ENCODE results near the gene WWC2.

Gene WWC2

DNA sequence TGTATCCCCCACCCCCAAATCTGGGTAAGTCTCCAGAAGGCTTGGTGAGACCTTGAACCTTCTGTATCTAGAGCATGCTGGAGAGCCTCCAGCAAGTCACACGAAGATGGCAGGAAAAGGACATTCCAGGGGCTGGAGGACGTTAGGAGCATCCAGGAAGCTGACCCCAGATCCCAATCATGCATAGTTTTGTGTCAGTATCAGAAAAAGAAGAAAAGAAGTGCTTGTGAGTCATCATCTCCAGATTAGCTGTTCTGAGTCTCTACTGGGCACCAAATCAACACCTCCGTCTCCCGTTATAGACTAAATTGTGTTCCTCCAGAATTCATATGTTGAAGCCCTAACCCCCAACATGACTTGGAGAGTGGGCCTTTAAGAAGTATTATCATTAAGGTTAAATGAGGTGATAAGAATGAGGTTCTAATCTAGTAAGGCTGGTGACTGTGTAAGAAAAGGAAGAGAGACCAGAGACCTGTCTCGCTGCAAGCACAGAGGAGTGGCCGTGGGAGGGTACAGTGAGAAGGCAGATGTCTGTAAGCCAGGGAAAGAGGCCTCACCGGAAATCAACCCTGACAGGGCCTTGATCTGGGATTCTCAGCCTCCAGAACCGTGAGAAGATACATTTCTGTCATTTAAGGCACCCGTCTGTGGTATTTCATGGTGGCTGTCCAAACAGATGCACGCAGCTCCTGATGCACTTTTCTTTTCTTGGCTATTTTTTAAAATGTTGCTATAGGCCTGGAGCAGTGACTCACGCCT is 261.3 kb downstream of the WWC2 start:
- no peak for ATAC-seq

DNA sequence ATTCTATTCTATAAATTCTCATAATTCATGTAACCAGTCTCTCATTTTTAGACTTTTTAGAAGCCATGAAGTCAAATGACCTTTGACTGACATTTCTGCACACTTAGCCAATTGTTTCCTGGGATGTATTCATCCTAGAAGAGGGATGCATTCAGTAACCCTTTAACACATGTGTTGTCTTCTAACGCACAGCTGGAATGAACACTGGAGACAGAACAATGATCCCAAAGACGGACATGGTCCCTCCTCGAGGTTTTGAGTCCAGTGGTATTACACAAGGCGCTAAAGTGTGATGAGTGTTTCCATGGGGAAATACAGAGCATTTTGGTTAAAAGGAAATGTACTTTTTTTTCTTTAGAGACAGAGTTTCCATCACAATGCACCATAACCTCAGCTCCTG is 263.0 kb downstream of the WWC2 start:
- no peak for ATAC-seq

DNA sequence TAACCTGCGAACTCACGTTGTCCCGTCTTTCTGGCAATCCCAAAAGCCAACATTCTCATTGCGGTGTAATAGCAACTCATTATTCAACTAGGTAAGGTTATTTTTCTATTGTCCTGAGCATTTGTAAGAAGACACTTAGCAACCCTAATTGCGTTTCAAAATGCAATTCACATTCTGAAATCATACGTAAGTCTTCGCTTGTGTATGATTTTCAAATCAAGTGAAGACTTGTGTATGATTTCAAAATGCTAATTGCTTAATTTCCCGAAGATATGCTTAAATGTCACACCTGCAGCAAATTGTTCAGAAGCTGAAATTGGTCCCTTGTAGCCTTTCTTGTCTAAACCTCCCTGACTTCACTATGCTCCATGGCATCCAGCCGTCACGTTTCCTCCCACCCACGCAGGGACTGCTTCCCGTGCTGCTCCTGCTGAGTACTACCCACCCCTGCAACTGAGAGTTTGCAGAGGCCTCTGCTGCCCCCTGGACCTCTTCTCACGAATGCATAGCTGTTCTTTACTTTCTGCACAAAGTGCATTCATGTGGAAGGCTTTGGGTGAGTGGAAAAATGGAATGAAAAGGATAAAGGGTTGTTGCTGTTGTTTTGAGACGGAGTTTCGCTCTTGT is 264.0 kb downstream of the WWC2 start:
- ATAC-seq = no peak

- ATAC-seq = no peak
These were observed 265.0 kb downstream of the WWC2 start for GRCh38 chr4:183364025-183364424.

- no peak for ATAC-seq
These were observed 267.3 kb downstream of the WWC2 start for GRCh38 chr4:183366206-183366835.

- ATAC-seq = no peak
These were observed 270.0 kb downstream of the WWC2 start for GRCh38 chr4:183369073-183369472.
